Adipocyte (in vitro differentiated cells): Measurements from ENCODE around the gene ATL1.
A peak's percentile ranks its signal among the peaks of the same experiment; 100 is the strongest.

Experiments used
- DNase-seq: peaks from one replicate; pipeline ENCODE4 v3.0.0-alpha.2; 2015; ENCODE audit warnings: low read depth
- H3K27me3 ChIP-seq: replicated peaks from 2 replicates; pipeline ENCODE4 v1.7.0; 2013; ENCODE audit warnings: mild to moderate bottlenecking, low read length, moderate library complexity; ENCODE audit not compliant: control insufficient read depth, insufficient read depth
- H3K36me3 ChIP-seq: 2 replicates; pipeline ENCODE4 v1.7.0; 2013; ENCODE audit warnings: low read length, mild to moderate bottlenecking, moderate library complexity; ENCODE audit not compliant: control insufficient read depth, insufficient read depth, severe bottlenecking
- H3K4me1 ChIP-seq: 2 replicates; pipeline ENCODE4 v1.7.0; 2013; ENCODE audit warnings: mild to moderate bottlenecking, low read length, moderate library complexity; ENCODE audit not compliant: control insufficient read depth, insufficient read depth
- H3K4me3 ChIP-seq: 2 replicates; pipeline ENCODE4 v1.7.0; 2013; ENCODE audit warnings: mild to moderate bottlenecking, low read length, moderate library complexity
- H3K9ac ChIP-seq: 2 replicates; pipeline ENCODE4 v1.7.0; 2013; ENCODE audit warnings: mild to moderate bottlenecking, low read length, moderate library complexity
- H3K9me3 ChIP-seq: 2 replicates; pipeline ENCODE4 v1.7.0; 2013; ENCODE audit warnings: mild to moderate bottlenecking, low read length, moderate library complexity; ENCODE audit not compliant: control insufficient read depth

The ATL1 gene

GRCh38 chr14:50575769-50576168 is 15.8 kb downstream of the ATL1 start:
- H3K27me3 ChIP-seq = no peaks in the 10 kb centered on the region
- no peak overlapping the region for H3K9ac ChIP-seq
- H3K4me1 ChIP-seq = no peaks in the 10 kb centered on the region
- H3K9me3 ChIP-seq = peaks cover 14% of the 10 kb centered on the region
- no peak for DNase-seq
- H3K4me3 ChIP-seq = no peak overlapping the region
- H3K36me3 ChIP-seq = no peaks in the 10 kb centered on the region

GRCh38 chr14:50577982-50578381 is 18.0 kb downstream of the ATL1 start:
- H3K36me3 ChIP-seq = no peaks in the 10 kb centered on the region
- H3K27me3 ChIP-seq = no peaks in the 10 kb centered on the region
- no peak overlapping the region for H3K4me3 ChIP-seq
- no peaks in the 10 kb centered on the region for H3K9me3 ChIP-seq
- H3K4me1 ChIP-seq = no peaks in the 10 kb centered on the region
- no peak for DNase-seq
- H3K9ac ChIP-seq = no peak overlapping the region

DNA sequence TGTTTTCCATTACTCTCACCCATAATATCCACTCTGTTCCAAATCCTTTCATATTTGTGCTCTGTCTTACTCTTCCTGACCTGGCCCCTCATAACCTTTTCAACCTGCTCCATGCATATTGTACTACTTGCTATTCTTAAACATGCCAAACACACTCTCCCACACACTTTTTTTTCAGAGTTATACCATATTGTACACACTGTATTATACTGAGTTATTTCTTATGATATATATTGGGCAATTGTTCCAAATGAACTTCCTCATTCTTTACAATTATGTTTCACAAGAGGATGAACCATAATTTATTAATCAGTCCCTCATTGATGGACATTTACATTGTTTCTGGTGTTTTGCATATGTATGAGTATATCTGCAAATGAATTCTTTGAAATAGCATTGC is 18.5 kb downstream of the ATL1 start:
- Histone ChIP-seq H3K9ac (no peak overlapping the region), H3K36me3 (no peaks in the 10 kb centered on the region), H3K9me3 (no peaks in the 10 kb centered on the region), H3K4me1 (no peaks in the 10 kb centered on the region), H3K27me3 (no peaks in the 10 kb centered on the region), H3K4me3 (no peak overlapping the region)
- no peak for DNase-seq

DNA sequence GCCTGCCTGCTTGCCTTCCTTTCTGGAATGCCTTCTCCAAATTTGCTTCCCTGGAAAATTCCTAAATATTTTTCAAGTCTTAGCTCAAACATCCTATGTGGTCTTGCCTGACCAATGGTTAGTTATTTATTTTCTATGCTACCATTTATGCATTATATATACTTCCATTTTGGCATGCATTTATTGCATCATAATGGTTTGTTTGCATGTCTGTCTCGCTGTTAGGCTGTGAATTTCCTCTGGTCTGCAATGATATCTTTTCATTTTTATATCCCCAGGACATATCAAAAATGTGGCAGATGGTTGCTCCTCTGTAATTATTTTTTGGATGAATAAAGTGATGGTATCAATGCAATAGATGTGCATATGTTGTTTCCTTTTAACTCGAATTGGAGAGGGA is 30.5 kb downstream of the ATL1 start:
- no peaks in the 10 kb centered on the region for H3K27me3 ChIP-seq
- no peak overlapping the region for H3K9ac ChIP-seq
- no peaks in the 10 kb centered on the region for H3K9me3 ChIP-seq
- H3K4me1 ChIP-seq = no peaks in the 10 kb centered on the region
- no peaks in the 10 kb centered on the region for H3K36me3 ChIP-seq
- H3K4me3 ChIP-seq = no peak overlapping the region
- no peak for DNase-seq

DNA sequence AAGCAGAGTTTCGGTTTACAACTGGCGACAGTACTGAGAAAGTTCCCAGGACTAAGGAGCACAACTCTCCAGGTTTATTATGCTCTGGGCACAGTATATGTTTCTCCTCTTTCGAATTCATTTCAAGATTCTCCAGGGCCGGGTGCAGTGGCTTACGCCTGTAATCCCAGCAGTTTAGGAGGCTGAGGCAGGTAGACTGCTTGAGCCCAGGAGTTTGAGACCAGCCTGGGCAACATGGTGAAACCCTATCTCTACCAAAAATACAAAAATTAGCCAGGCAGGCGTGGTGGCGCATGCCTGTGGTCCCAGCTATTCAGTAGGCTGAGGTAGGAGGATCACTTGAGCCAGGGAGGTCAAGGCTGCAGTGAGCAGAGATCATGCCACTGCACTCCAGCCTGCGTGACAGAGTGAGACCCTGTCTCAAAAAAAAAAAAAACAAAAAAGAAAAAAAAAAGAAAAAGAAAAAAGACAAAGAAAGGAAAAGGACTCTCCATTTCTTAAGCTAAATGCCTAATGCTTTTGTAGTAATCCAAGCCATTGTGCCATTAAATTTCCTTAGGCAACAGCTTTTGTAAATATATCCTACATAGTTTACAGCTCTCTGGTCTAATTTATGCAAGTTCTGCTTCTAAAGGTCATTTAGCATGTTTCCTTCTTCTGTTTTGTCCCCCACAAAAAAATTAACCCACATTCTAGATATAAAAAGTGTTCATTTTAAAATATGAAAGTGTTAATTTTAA is 34.8 kb downstream of the ATL1 start:
- Histone ChIP-seq H3K36me3 (no peaks in the 10 kb centered on the region), H3K4me3 (no peak overlapping the region), H3K9ac (no peak overlapping the region), H3K27me3 (no peaks in the 10 kb centered on the region), H3K4me1 (no peaks in the 10 kb centered on the region), H3K9me3 (no peaks in the 10 kb centered on the region)
- no peak for DNase-seq

DNA sequence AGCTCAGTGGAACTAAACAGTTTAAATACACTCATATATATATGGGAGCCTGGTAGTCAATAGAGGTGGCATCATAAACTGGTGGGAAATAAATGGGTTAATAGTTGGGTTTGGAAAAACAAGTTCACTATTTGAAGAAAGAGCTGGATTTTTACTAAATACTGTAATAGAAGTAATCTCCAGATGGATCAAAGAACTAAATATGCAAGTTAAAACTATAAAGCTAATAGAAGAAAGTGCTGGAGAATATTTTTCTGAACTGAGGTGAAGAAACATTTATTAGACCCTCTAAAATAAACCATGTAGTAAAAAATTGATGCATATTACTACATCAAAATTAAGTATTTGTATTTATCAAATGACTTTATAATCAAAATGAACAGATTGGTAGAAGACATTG is 38.8 kb downstream of the ATL1 start:
- H3K4me1 ChIP-seq = peaks cover 7% of the 10 kb centered on the region
- H3K27me3 ChIP-seq = no peaks in the 10 kb centered on the region
- no peaks in the 10 kb centered on the region for H3K36me3 ChIP-seq
- H3K9ac ChIP-seq = no peak overlapping the region
- DNase-seq = no peak
- H3K4me3 ChIP-seq = no peak overlapping the region
- H3K9me3 ChIP-seq = no peaks in the 10 kb centered on the region

- no peaks in the 10 kb centered on the region for H3K27me3 ChIP-seq
- peak; percentile 78 for DNase-seq
- peaks cover 7% of the 10 kb centered on the region for H3K4me1 ChIP-seq
- no peaks in the 10 kb centered on the region for H3K36me3 ChIP-seq
- peak overlapping the region; percentile 41 for H3K9ac ChIP-seq
- peak overlapping the region; percentile 41 for H3K4me3 ChIP-seq
- no peaks in the 10 kb centered on the region for H3K9me3 ChIP-seq
These were observed 39.9 kb downstream of the ATL1 start for GRCh38 chr14:50599700-50600444.

- Histone ChIP-seq H3K4me1 (peaks cover 7% of the 10 kb centered on the region), H3K27me3 (no peaks in the 10 kb centered on the region), H3K9me3 (no peaks in the 10 kb centered on the region), H3K9ac (peak overlapping the region; percentile 41), H3K36me3 (no peaks in the 10 kb centered on the region), H3K4me3 (peak overlapping the region; percentile 41)
- no peak for DNase-seq
These were observed 40.9 kb downstream of the ATL1 start for GRCh38 chr14:50600849-50601248.

- no peaks in the 10 kb centered on the region for H3K27me3 ChIP-seq
- H3K4me3 ChIP-seq = peak overlapping the region; percentile 41
- no peaks in the 10 kb centered on the region for H3K9me3 ChIP-seq
- no peak for DNase-seq
- H3K36me3 ChIP-seq = no peaks in the 10 kb centered on the region
- H3K9ac ChIP-seq = no peak overlapping the region
- peaks cover 7% of the 10 kb centered on the region for H3K4me1 ChIP-seq
These were observed 41.4 kb downstream of the ATL1 start for GRCh38 chr14:50601394-50601793.

- H3K4me3 ChIP-seq = no peak overlapping the region
- no peaks in the 10 kb centered on the region for H3K9me3 ChIP-seq
- H3K36me3 ChIP-seq = no peaks in the 10 kb centered on the region
- H3K9ac ChIP-seq = no peak overlapping the region
- H3K27me3 ChIP-seq = no peaks in the 10 kb centered on the region
- DNase-seq = no peak
- H3K4me1 ChIP-seq = peaks cover 10% of the 10 kb centered on the region
These were observed 42.1 kb downstream of the ATL1 start for GRCh38 chr14:50602035-50602434.

GRCh38 chr14:50603565-50603964 is 43.6 kb downstream of the ATL1 start:
- no peak overlapping the region for H3K9ac ChIP-seq
- peaks cover 24% of the 10 kb centered on the region for H3K4me1 ChIP-seq
- H3K27me3 ChIP-seq = no peaks in the 10 kb centered on the region
- H3K9me3 ChIP-seq = no peaks in the 10 kb centered on the region
- H3K4me3 ChIP-seq = no peak overlapping the region
- DNase-seq = no peak
- no peaks in the 10 kb centered on the region for H3K36me3 ChIP-seq
